Measurements from ENCODE around the gene WFDC5. TPM values are rescaled to one million over a fixed set of nuclear protein-coding genes. Genes with fewer than 3 reads are reported as not detected.

The WFDC5 gene
- total and polyA plus RNA-seq, 2 experiments from 2014 or later = not detected

GRCh38 chr20:45095805-45096238 lies 19.2 kb downstream of the WFDC5 start:
- H3K9me3 Mint-ChIP-seq = peaks cover 4% of the 10 kb centered on the region; the same call in 2 of the 3 replicates
- DNase-seq (ENCODE audit: low spot score) = peak; percentile 85
- H3K27ac ChIP-seq (ENCODE audit: low read depth) = no peak overlapping the region
- no peaks in the 10 kb centered on the region for H4K20me1 ChIP-seq (replicated peaks; ENCODE audit: insufficient read depth)
- peak; percentile 25 for ATAC-seq
- H3K4me1 ChIP-seq (ENCODE audit: insufficient read depth) = peaks cover 5% of the 10 kb centered on the region
- no peaks in the 10 kb centered on the region for H3K79me2 ChIP-seq (replicated peaks; ENCODE audit: insufficient read depth)
- H3K4me3 Mint-ChIP-seq = no peak overlapping the region
- H3K9me2 ChIP-seq (ENCODE audit: insufficient read depth) = no peaks in the 10 kb centered on the region
- H3K4me3 ChIP-seq = no peak overlapping the region
- peaks cover 34% of the 10 kb centered on the region for H3K27me3 Mint-ChIP-seq (ENCODE audit: insufficient read depth, low read depth, poor library complexity)
- H3F3A ChIP-seq (replicated peaks; ENCODE audit: low read depth) = peaks cover 5% of the 10 kb centered on the region; the same call in 1 of the 2 replicates
- H2AFZ ChIP-seq = no peak overlapping the region
- peaks cover 3% of the 10 kb centered on the region; the same call in 1 of the 3 replicates for H3K36me3 Mint-ChIP-seq (ENCODE audit: low read depth)
- no peaks in the 10 kb centered on the region for H3K36me3 ChIP-seq (ENCODE audit: insufficient read depth)
- no peaks in the 10 kb centered on the region; the same call in 2 of the 3 replicates for H3K4me1 Mint-ChIP-seq
- TF ChIP-seq EZH2 (IDR thresholded peaks at IDR 0.05; ENCODE audit: low read depth, unreplicated experiment) = no peak
- TF ChIP-seq, protein P1, sequence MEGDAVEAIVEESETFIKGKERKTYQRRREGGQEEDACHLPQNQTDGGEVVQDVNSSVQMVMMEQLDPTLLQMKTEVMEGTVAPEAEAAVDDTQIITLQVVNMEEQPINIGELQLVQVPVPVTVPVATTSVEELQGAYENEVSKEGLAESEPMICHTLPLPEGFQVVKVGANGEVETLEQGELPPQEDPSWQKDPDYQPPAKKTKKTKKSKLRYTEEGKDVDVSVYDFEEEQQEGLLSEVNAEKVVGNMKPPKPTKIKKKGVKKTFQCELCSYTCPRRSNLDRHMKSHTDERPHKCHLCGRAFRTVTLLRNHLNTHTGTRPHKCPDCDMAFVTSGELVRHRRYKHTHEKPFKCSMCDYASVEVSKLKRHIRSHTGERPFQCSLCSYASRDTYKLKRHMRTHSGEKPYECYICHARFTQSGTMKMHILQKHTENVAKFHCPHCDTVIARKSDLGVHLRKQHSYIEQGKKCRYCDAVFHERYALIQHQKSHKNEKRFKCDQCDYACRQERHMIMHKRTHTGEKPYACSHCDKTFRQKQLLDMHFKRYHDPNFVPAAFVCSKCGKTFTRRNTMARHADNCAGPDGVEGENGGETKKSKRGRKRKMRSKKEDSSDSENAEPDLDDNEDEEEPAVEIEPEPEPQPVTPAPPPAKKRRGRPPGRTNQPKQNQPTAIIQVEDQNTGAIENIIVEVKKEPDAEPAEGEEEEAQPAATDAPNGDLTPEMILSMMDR (conservative IDR thresholded peaks at IDR 0.05; ENCODE audit: low read depth in 2 of 2) = peak; percentile 70 to 88
- no peak overlapping the region for H3K4me2 ChIP-seq
- peaks cover 44% of the 10 kb centered on the region for H3K27me3 ChIP-seq (ENCODE audit: insufficient read depth)
- no peak overlapping the region for H3K27ac Mint-ChIP-seq

- peaks cover 36% of the 10 kb centered on the region for H3K27me3 ChIP-seq (ENCODE audit: insufficient read depth)
- H3K79me2 ChIP-seq (replicated peaks; ENCODE audit: insufficient read depth) = no peaks in the 10 kb centered on the region
- ATAC-seq (no peak), DNase-seq (ENCODE audit: low spot score) (no peak)
- Mint-ChIP-seq H3K9me3 (peaks cover 4% of the 10 kb centered on the region; the same call in 2 of the 3 replicates), H3K4me1 (no peaks in the 10 kb centered on the region; the same call in 2 of the 3 replicates), H3K4me3 (no peak overlapping the region), H3K36me3 (ENCODE audit: low read depth) (peaks cover 3% of the 10 kb centered on the region; the same call in 1 of the 3 replicates), H3K27ac (no peak overlapping the region), H3K27me3 (ENCODE audit: insufficient read depth, low read depth, poor library complexity) (peaks cover 31% of the 10 kb centered on the region)
- H3F3A ChIP-seq (replicated peaks; ENCODE audit: low read depth) = peaks cover 5% of the 10 kb centered on the region; the same call in 1 of the 2 replicates
- no peaks in the 10 kb centered on the region for H3K9me2 ChIP-seq (ENCODE audit: insufficient read depth)
- H3K4me3 ChIP-seq = no peak overlapping the region
- H3K4me2 ChIP-seq = no peak overlapping the region
- peaks cover 5% of the 10 kb centered on the region for H3K4me1 ChIP-seq (ENCODE audit: insufficient read depth)
- H4K20me1 ChIP-seq (replicated peaks; ENCODE audit: insufficient read depth) = no peaks in the 10 kb centered on the region
- no peak overlapping the region for H2AFZ ChIP-seq
- no peaks in the 10 kb centered on the region for H3K36me3 ChIP-seq (ENCODE audit: insufficient read depth)
- H3K27ac ChIP-seq (ENCODE audit: low read depth) = no peak overlapping the region
- no peak for TF ChIP-seq ZNF114 (CRISPR knock-in tag; IDR thresholded peaks at IDR 0.05)
- TF ChIP-seq JUNB (IDR thresholded peaks at IDR 0.05; ENCODE audit: unreplicated experiment) = no peak
- TF ChIP-seq, protein P1 (conservative IDR thresholded peaks at IDR 0.05; ENCODE audit: low read depth in 2 of 2) = no peak
- no peak for TF ChIP-seq ZNF462 (CRISPR knock-in tag; IDR thresholded peaks at IDR 0.05)
- TF ChIP-seq EZH2 (IDR thresholded peaks at IDR 0.05; ENCODE audit: low read depth, unreplicated experiment) = no peak
- TF ChIP-seq POLR2AphosphoS5 (IDR thresholded peaks at IDR 0.05; ENCODE audit: low read depth) = no peak
- TF ChIP-seq CREB1 (CRISPR knock-in tag; IDR thresholded peaks at IDR 0.05; ENCODE audit: low read depth) = no peak
Observed at GRCh38 chr20:45094864-45095574, 20.0 kb downstream of the WFDC5 start.
